Measurements from ENCODE around the gene PTDSS2.

PTDSS2 gene

DNA sequence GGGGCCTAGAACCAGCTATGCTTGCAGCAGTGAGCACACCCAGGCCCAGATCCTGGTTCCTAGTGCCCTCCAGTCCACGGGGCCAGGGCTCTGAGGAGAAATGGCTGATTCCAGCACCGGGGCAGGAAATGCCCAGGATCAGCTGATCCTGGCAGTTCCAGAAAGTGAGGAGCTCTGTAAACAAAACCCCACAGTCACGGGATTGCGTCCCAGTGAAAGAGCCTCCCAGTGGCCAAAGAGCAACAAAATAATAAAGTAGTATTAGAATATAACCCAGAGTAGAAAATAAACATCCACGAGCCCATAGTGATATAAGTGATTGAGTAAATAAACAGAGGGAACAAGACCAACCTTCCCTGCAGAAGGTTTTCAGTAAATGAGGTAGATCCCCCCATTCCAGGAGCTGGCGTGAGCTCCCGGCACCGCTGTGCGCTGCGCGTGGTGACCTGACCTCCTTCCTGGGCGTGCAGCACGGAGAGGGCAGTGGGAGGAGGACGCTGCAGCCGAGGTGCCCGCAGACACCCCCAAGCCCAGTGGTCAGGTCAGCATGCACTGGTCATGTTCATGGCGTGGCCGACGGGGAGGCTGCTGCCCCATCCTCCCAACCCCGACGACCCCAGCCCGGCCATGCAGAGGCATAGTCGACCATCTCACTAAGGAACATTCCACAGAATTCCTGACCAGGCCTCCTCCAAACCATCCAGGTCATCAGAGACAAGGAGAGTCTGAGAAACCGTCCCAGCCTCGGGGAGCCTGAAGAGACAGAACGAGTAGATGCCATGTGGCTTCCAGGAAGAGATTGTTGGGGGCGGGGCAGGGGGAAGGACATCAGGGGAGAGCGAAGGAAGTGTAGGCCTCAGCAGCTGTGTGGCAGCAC lies 19.8 kb downstream of the PTDSS2 start:
- DNase-seq (ENCODE audit: low spot score) = no peak

DNA sequence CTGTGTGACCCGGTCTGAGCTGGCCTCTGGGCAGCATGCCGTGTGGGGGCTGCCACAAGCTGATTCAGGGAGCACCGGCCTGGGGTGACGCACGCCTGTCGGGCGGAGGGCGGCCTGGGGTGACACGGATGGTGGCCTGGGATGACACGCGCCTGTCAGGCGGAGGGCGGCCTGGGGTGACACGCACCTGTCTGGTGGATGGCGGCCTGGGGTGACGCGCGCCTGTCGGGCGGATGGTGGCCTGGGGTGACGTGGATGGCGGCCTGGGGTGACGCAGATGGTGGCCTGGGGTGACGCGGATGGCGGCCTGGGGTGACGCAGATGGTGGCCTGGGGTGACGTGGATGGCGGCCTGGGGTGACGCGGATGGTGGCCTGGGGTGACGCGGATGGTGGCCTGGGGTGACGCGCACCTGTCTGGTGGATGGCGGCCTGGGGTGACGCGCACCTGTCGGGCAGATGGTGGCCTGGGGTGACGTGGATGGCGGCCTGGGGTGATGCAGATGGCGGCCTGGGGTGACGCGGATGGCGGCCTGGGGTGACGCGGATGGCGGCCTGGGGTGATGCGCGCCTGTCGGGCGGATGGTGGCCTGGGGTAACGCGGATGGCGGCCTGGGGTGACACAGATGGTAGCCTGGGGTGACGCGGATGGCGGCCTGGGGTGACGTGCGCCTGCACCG lies 21.5 kb downstream of the PTDSS2 start:
- no peak for DNase-seq (ENCODE audit: low spot score)

DNA sequence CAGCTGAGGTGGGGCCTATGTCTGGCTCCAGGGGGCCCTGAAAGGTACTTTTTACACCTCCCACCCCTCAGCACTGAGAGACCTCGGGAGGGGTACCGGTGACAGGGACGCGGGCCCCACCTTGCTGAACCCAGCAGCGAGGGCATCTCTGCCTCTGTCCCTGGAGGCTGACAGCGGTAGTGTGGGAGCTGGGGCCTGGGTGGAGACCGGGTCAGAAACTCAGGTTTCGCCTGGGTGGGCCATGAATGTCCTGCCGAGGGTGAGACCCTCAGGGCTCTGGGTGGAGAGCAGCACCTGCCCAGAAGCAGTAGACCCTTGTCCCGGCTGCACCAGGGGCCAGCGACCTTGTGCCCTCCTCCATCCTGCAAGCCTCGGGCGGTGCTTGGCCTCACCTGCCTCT lies 22.2 kb downstream of the PTDSS2 start:
- no peak for DNase-seq (ENCODE audit: low spot score)

DNA sequence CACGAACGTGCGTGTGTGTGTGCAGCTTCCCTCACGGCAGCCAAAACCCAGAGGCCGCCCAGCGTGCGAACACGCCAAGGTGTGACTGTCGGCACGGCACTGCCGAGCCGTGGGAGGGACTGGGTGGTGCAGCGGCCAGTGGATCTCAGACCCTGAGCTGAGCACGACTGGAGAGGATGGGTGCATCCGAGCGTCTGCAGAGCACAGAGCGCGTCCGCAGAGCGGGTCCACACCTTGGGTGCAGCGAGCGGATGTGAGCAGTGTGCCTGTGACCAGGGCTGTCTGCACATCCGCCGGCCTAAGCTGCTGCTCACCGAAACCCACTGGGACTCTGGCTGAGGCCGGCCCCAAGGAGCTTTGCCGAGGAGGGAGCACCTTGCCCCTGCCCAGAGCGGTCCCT lies 22.7 kb downstream of the PTDSS2 start:
- DNase-seq (ENCODE audit: low spot score) = no peak

DNA sequence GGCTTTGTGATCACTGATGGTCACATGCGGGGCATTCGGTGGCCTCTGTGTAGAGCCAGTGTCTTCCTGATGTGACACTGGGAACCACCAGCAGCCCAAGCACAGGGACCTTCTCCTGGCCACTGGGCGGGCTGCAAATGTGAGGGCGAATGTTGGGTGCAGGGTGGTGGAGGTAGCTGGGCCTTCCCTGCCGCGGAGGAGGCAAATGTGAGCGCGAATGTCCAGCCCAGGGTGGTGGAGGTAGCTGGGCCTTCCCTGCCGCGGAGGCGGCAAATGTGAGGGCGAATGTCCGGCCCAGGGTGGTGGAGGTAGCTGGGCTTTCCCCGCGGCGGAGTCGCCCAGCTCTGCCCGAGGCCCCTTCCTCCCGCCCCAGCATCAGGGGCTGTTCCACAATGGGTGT lies 23.3 kb downstream of the PTDSS2 start:
- DNase-seq (ENCODE audit: low spot score) = no peak

DNA sequence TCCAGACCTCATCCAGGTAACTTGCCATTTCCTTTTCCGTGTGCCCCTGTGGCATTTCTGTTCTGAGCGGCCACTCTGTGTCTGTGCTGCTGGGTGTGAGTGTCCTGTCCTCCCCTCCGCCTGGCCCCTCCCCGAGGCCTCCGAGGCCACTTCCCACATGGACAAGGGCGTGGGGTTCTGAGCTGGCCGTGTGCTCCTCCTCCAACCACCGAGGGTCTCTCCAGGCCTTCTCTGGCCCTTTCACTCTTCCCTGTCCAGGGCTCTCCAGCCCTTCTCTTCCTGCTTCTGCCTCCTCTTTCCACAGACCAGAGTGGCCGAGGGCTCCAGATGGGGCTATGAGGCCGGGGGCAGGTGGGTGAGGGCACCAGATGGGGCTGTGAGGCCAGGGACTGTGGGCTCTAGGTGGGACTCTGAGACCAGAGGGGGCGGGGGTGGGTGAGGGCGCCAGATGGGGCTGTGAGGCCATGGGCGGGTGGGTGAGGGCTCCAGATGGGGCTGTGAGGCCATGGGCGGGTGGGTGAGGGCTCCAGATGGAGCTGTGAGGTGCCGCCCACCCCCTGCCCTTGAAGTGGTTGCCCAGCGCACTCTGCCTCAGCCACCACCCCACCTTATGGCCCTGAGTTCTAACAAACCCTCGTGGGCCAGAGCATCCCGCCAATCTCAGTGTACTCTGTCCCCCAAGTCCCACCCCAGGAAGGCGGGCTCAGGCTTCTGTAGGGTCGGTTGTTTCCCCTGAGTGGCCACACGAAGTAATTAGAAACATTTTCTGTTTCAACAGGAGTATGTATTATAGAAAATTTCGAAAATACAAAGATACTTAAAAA lies 24.1 kb downstream of the PTDSS2 start:
- no peak for DNase-seq (ENCODE audit: low spot score)

DNA sequence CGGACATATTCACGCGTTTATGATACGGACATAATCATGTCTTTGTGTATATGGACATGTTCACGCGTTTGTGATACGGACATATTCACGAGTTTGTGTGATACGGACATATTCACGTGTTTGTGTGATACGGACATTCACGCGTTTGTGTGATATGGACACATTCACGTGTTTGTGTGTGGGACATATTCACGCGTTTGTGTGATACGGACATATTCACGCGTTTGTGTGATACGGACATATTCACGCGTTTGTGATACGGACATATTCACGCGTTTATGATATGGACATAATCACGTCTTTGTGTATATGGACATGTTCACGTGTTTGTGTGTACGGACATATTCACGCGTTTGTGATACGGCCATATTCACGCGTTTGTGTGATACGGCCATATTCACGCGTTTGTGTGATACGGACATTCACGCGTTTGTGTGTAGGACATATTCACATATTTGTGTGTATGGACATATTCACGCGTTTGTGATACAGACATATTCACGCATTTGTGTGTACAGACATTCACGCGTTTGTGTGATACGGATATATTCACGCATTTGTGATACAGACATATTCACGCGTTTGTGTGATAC lies 24.9 kb downstream of the PTDSS2 start:
- DNase-seq (ENCODE audit: low spot score) = no peak

DNA sequence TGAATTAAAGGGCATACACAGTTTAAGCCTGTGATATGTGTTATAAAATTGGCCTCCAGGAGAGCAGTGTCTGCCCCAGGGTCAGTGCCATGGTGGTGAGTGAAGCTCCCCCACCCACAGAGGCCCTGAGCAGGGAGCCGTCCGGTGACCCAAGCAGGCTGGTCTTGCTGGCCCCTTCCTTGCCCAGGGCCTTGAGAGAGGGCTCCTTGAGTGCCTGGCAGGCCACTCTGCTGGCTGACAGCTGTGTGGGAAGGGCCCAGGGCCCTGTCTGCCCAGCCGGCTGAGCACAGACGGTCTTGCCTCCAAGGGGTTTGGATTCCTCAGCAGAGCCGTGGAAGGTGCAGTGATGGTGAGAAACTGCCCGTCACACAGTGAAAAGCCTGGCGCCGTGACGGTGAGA lies 25.9 kb downstream of the PTDSS2 start:
- no peak for DNase-seq (ENCODE audit: low spot score)

DNA sequence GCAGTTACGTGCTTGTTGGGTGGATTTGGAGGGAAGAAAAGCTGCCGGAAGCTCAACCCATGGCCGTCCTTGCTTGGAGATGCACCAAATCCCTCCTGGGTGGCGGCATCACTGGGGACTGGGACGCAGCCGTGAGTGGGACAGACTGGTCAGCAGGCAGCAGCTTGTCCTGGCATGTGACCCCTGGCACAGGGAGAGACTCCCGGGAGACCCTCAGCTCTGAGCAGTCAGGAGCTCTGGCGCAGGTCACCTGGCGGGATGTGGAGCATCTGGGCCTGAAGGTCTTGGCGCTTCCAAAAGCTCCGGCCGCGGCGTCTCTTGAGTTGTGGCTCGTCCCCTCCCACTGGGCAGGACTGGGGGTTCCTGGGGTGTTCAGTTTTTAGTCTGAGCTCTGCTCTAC lies 26.3 kb downstream of the PTDSS2 start:
- no peak for DNase-seq (ENCODE audit: low spot score)

DNA sequence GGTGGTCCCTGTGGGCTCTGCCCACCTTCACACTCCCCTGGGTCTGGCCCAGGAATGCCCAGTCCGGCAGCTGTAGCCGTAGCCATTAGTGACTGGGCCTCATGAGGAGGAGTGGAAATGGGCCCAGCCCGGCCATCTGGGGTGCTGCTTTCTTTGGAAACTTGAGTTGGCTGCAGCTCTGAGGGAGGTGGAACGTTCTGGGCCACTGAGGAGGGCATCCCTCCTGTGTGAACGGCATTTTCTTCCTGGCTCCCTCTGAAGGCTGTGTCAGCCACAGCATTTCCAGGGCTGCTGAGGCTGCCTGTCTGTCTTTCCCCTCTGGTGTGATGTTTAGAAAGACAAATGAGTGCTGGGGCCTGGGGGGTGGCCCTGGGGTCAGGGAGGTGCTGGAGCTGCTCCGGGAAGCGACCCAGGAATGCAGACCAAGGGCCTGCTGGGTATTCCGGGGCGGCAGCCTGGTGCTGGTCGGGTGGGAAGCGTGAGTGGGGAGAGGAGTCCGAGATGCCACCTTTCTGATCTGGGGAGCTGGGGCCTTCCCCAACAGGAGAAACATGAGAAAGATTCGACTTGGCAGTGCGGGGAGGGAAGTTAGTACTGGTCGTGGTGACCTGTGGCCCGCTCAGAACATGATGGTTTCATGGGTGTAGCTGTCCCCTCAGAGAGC lies 27.1 kb downstream of the PTDSS2 start:
- DNase-seq (ENCODE audit: low spot score) = no peak

DNA sequence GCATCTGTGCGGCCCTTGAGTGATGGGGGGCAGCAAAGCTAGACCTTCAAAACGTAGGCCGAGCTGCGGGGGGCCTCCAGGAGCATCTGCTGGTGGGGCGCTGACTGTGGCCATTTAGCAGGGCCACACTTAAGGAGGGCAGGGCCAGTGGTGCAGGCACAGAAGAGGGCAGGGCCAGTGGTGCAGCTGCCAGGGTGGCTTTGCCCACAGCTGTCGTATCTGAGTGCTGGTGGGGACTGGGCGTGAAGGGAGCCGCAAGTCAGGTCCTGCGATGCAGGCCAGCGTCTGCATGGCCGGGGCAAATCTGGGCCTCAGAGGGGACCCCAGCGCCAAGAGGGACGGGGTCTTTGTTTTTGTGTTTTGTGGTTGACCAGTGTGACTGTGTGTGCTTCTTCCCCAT lies 29.2 kb downstream of the PTDSS2 start:
- DNase-seq (ENCODE audit: low spot score) = no peak

DNA sequence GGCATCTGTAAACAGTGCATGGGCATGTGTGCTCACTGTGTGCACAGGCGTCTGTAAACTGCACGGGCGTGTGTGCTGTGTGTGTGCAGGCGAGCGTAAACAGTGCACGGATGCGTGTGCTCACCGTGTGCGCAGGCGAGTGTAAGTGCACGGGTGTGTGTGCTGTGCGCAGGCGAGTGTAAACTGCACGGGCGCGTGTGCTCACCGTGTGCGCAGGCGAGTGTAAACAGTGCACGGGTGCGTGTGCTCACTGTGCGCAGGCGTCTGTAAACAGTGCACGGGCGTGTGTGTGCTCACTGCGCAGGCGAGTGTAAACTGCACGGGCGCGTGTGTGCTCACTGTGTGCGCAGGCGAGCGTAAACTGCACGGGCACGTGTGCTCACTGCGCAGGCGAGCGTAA lies 34.5 kb downstream of the PTDSS2 start:
- DNase-seq (ENCODE audit: low spot score) = no peak

DNA sequence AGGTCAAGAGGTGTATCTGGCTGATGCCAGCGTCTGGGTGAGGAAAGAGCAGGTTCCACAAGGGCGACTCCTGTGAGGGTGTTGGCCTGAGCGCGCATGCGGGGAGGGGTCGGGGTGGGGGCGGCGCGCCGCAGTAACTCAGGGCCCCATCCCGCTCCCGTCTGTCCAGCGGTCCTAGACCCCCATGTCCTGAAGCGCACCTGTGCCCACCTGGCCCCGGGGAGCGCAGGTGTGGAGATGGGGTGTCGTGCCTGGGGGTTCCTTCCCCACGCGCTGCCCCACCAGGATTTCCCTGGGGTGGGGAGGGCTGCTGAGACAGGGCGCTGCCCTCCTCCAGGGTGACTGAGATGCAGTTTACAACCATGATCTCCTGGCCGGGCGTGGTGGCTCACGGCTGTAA lies 36.1 kb downstream of the PTDSS2 start:
- no peak for DNase-seq (ENCODE audit: low spot score)

DNA sequence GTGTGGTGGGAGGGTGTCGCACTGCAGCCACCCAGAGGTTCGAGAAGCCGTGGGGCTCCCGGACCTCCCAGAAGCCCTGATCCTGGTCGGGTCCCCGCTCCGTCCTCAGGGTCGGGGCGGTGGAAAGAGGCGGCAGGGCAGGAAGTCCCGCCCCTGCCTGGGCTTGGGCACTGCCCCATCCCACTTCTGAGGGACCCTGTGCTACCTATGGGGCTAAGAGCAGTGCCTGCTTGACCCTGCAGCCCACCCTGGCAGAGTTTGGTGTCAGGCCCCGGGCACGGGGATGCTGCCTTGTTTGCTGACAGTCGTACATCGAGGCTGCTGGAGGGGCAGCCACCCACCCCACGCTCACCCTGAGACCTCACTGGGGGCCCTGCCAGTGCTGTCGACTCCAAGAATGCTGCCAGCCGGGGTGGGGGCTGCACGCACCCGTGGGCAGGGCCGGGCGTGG lies 37.5 kb downstream of the PTDSS2 start:
- DNase-seq (ENCODE audit: low spot score) = no peak

DNA sequence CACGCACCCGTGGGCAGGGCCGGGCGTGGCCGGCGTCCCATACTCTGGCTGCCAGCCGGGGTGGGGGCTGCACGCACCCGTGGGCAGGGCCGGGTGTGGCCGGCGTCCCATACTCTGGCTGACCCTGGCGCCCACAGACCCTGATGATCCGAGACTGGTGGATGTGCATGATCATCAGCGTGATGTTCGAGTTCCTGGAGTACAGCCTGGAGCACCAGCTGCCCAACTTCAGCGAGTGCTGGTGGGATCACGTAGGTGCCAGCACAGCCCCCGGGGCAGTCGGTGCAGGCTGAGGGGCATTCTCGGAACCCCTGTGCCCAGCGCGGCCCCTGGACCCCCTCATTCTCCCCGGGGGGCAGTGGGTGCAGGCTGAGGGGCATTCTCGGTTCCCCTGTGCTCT lies 38.0 kb downstream of the PTDSS2 start:
- DNase-seq (ENCODE audit: low spot score) = no peak

DNA sequence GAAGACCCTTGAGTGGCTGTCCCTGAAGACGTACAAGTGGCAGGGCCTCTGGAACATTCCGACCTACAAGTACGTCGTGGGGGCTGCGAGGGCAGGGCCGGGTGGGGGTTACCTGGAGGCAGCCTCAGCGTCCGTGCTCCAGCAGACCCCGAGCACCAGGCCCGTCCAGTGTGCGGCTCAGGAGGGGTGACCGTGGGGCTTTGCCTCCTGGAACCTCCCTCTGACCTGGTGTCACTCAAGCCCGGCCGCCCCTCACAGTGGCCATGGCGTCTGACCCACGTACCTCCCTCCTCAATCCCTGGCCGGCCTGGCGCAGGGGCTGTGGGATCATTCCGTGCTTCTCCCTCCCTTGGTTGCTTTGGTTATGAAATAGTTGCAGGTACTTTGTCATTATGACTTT lies 38.5 kb downstream of the PTDSS2 start:
- DNase-seq (ENCODE audit: low spot score) = no peak

DNA sequence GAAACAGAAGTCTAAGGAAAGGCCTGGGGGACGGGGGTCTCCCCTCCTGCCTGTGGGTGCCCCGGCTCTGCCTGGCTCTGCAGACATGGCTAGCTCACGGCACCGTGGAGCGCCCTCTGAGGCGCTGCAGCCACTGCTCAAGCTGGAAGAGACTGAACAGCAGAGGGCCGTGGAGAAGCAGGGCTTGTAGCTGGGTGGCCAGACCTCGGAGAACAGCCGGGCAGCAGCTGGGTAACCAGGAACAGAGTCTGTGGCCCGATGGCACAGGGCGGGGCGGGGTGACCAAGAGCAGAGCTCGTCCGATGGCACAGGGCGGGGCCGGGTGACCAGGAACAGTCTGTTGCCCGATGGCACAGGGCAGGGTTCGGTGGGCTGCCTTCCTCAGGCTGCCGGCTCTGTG lies 38.9 kb downstream of the PTDSS2 start:
- no peak for DNase-seq (ENCODE audit: low spot score)

DNA sequence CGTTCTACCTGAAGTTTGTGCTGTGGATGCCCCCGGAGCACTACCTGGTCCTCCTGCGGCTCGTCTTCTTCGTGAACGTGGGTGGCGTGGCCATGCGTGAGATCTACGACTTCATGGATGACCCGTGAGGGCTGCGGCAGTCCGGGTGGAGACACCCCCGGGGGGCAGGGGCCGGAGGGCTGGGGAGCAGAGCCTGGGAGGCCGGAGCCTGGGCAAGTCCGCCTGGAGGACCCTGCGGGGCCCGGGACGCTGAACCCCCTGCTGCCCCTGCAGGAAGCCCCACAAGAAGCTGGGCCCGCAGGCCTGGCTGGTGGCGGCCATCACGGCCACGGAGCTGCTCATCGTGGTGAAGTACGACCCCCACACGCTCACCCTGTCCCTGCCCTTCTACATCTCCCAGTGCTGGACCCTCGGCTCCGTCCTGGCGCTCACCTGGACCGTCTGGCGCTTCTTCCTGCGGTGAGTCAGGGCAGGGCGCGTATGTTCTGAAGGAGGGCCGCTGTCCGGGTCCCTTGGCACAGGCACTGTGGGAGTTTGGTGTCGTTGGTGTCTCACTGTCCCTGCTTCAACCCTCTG lies 39.6 kb downstream of the PTDSS2 start:
- no peak for DNase-seq (ENCODE audit: low spot score)

DNA sequence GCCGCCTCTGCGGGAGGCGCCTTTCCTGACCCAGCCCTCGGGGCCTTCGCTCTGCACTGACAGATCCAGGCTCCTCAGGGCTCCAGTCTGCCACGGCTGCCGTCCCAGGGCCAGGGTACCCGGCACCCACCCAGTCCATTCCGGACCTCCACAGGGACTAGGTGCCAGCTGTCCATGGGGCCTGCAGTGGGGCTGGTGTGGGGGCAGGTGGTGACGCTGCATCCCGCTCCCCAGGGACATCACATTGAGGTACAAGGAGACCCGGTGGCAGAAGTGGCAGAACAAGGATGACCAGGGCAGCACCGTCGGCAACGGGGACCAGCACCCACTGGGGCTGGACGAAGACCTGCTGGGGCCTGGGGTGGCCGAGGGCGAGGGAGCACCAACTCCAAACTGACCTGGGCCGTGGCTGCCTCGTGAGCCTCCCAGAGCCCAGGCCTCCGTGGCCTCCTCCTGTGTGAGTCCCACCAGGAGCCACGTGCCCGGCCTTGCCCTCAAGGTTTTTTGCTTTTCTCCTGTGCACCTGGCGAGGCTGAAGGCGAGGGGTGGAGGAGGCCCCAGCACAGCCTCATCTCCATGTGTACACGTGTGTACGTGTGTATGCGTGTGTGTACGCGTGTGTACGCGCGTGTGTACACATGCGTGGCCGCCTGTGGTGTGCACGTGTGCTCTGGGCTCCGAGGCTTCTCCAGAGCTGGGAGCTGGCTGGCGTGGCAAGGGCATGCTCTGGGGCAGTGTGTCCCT lies 40.3 kb downstream of the PTDSS2 start:
- DNase-seq (ENCODE audit: low spot score) = no peak

DNA sequence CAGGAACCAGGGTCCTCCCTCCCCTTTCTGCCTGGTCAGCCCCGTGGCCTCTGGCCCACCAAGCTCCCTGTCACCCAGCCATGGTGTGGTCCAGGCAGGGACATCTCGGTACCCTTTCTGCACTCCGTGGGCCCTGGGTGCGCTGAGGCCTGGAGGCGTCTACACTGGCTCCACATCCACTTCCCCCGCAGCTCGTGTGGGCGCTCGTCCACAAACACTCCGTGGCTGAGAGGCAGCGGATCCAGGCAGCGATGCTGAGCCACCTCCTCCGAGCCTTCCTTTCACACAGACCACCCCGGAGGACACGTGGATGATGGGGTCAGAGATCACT lies 40.8 kb downstream of the PTDSS2 start:
- DNase-seq (ENCODE audit: low spot score) = no peak

DNA sequence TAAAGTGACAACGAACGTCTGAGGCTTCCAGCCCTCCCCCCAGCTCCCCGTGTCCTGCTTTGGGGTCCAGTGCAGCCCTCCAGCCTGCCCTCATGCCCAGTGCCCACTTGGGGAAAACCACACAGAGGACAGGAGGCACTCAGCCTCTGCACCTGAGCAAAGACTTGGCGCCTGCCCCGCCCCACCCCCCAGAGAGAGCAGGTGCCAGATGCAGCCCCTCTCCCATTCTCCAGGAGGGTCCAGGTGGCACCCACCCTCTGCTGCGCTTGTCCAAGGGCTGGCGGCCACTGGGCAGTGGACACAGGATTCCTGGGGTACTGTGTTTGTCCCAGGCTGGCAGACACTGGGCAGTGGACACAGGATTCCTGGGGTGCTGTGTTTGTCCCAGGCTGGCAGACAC lies 41.3 kb downstream of the PTDSS2 start:
- no peak for DNase-seq (ENCODE audit: low spot score)

Measured in RKO (cell line).